ENCODE measurements around the gene CACNG4. TPM values are rescaled to one million over a fixed set of nuclear protein-coding genes. Genes with fewer than 3 reads are reported as not detected.

CACNG4 gene
- polyA plus RNA-seq, 1 donor from 2014 or later: 32.9 TPM

DNA sequence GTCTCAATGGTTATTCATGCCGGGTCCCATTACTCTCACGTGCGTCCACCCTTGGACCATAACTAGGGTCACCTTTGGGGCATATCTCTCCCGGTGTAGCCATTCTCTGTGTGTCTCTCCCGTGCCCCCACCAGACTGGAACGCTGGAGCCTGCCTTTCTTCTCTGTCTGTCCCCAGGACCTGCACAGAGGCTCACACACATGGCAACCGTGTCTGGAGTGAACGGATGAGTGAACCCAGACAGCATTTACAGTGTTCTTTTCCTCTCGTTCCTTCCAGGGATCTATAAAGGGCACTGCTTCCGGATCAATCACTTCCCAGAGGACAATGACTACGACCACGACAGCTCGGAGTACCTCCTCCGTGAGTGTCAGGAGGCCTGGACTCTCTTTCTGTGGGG lies 53.4 kb downstream of the CACNG4 start:
- peak overlapping the region; percentile 47 for H3K27ac ChIP-seq (ENCODE audit: low read length)
- H3K9me3 ChIP-seq (ENCODE audit: low read length): no peaks in the 10 kb centered on the region
- H2AFZ ChIP-seq (ENCODE audit: low read depth, low read length): no peak overlapping the region
- H3K27me3 ChIP-seq (ENCODE audit: insufficient read depth, low read depth, low read length): no peaks in the 10 kb centered on the region
- TF ChIP-seq RAD21 (conservative IDR thresholded peaks at IDR 0.05) (no peak), TAF1 (IDR thresholded peaks at IDR 0.05; ENCODE audit: low read depth) (no peak), EZH2 (IDR thresholded peaks at IDR 0.05; ENCODE audit: borderline replicate concordance, insufficient read depth, low read length, poor library complexity, severe bottlenecking) (no peak), MXI1 (conservative IDR thresholded peaks at IDR 0.05; ENCODE audit: poor library complexity, severe bottlenecking) (no peak)
- TF ChIP-seq, protein P1, sequence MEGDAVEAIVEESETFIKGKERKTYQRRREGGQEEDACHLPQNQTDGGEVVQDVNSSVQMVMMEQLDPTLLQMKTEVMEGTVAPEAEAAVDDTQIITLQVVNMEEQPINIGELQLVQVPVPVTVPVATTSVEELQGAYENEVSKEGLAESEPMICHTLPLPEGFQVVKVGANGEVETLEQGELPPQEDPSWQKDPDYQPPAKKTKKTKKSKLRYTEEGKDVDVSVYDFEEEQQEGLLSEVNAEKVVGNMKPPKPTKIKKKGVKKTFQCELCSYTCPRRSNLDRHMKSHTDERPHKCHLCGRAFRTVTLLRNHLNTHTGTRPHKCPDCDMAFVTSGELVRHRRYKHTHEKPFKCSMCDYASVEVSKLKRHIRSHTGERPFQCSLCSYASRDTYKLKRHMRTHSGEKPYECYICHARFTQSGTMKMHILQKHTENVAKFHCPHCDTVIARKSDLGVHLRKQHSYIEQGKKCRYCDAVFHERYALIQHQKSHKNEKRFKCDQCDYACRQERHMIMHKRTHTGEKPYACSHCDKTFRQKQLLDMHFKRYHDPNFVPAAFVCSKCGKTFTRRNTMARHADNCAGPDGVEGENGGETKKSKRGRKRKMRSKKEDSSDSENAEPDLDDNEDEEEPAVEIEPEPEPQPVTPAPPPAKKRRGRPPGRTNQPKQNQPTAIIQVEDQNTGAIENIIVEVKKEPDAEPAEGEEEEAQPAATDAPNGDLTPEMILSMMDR (IDR thresholded peaks at IDR 0.05; ENCODE audit: poor library complexity, severe bottlenecking): no peak
- TF ChIP-seq, protein P2, sequence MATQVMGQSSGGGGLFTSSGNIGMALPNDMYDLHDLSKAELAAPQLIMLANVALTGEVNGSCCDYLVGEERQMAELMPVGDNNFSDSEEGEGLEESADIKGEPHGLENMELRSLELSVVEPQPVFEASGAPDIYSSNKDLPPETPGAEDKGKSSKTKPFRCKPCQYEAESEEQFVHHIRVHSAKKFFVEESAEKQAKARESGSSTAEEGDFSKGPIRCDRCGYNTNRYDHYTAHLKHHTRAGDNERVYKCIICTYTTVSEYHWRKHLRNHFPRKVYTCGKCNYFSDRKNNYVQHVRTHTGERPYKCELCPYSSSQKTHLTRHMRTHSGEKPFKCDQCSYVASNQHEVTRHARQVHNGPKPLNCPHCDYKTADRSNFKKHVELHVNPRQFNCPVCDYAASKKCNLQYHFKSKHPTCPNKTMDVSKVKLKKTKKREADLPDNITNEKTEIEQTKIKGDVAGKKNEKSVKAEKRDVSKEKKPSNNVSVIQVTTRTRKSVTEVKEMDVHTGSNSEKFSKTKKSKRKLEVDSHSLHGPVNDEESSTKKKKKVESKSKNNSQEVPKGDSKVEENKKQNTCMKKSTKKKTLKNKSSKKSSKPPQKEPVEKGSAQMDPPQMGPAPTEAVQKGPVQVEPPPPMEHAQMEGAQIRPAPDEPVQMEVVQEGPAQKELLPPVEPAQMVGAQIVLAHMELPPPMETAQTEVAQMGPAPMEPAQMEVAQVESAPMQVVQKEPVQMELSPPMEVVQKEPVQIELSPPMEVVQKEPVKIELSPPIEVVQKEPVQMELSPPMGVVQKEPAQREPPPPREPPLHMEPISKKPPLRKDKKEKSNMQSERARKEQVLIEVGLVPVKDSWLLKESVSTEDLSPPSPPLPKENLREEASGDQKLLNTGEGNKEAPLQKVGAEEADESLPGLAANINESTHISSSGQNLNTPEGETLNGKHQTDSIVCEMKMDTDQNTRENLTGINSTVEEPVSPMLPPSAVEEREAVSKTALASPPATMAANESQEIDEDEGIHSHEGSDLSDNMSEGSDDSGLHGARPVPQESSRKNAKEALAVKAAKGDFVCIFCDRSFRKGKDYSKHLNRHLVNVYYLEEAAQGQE (IDR thresholded peaks at IDR 0.05; ENCODE audit: borderline replicate concordance): no peak
- no peaks in the 10 kb centered on the region for H3K9me2 ChIP-seq (ENCODE audit: insufficient read depth, low read length)
- no peak overlapping the region for H3K4me2 ChIP-seq (ENCODE audit: low read length)
- H3K4me3 ChIP-seq (ENCODE audit: low read length): no peak overlapping the region
- peaks cover 1% of the 10 kb centered on the region for H3K36me3 ChIP-seq (ENCODE audit: insufficient read depth, low read length)
- H3K79me2 ChIP-seq (replicated peaks; ENCODE audit: insufficient read depth, low read length): no peaks in the 10 kb centered on the region
- no peak overlapping the region for H3K9ac ChIP-seq (ENCODE audit: low read length)
- no peaks in the 10 kb centered on the region for H3F3A ChIP-seq (ENCODE audit: insufficient read depth, low read length, poor library complexity, severe bottlenecking)
- H4K20me1 ChIP-seq (ENCODE audit: insufficient read depth): no peaks in the 10 kb centered on the region

DNA sequence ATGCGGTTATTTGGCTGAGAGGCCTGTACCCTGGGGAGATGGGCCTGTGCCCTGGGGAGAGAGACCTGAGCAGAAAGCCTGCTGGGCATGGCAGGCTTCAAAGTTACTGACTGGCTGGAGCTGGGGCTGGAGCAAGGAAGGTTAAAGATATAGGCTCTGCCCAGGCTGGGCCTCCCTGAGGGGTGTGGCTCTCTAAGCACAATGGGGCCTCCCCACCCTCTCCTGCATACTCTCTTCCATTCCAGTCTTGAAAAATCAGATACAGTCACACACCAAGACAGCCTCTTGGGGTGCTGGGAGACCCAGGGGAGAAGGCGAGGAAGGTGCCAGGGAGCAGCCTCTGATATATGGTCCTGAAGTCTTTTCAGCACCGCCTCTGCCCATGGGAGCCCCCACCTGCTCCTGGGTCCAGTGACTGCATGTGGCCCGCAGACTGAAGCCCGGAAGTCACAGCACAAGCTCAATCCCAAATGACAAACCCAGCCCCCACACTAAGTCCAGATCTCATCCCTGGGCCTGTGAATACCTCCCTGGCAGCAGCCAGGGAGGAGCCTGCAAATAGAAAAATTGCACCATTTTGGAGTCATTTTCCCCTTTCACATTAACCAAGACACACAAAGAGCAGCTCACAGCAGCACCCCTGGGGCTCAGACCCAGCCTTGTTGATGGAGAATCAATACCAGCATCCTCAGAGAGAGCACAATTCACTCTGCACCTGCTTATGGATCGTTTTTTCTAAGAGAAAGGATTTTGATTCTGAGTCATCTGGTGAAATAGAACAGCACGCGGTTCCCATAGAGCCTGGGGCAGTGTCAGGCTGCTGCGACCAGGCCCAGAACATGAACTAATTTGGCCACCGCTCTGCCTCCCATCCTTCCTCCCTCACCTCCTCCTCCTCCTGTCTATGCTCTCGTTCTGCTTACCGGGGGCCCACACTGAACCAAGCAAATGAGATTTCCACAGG lies 54.2 kb downstream of the CACNG4 start:
- Histone ChIP-seq H3K9me2 (ENCODE audit: insufficient read depth, low read length) (no peaks in the 10 kb centered on the region), H3K4me3 (ENCODE audit: low read length) (no peak overlapping the region), H3K79me2 (replicated peaks; ENCODE audit: insufficient read depth, low read length) (no peaks in the 10 kb centered on the region), H3F3A (ENCODE audit: insufficient read depth, low read length, poor library complexity, severe bottlenecking) (no peaks in the 10 kb centered on the region), H3K36me3 (ENCODE audit: insufficient read depth, low read length) (no peaks in the 10 kb centered on the region), H3K27ac (ENCODE audit: low read length) (peak overlapping the region; percentile 47), H3K27me3 (ENCODE audit: insufficient read depth, low read depth, low read length) (no peaks in the 10 kb centered on the region), H2AFZ (ENCODE audit: low read depth, low read length) (no peak overlapping the region), H3K9ac (ENCODE audit: low read length) (no peak overlapping the region), H3K9me3 (ENCODE audit: low read length) (no peaks in the 10 kb centered on the region), H3K4me2 (ENCODE audit: low read length) (no peak overlapping the region), H4K20me1 (ENCODE audit: insufficient read depth) (no peaks in the 10 kb centered on the region)
- no peak for TF ChIP-seq EZH2 (IDR thresholded peaks at IDR 0.05; ENCODE audit: borderline replicate concordance, insufficient read depth, low read length, poor library complexity, severe bottlenecking)
- no peak for TF ChIP-seq MXI1 (conservative IDR thresholded peaks at IDR 0.05; ENCODE audit: poor library complexity, severe bottlenecking)
- TF ChIP-seq SMC3 (conservative IDR thresholded peaks at IDR 0.05; ENCODE audit: poor library complexity): no peak

Data from neural cell (in vitro differentiated cells).